ENCODE data around the gene AZIN2.

- no peak for TF ChIP-seq POLR2A (IDR thresholded peaks at IDR 0.05)
- TF ChIP-seq CTCF (IDR thresholded peaks at IDR 0.05): no peak
- no peak for TF ChIP-seq POLR2AphosphoS5 (IDR thresholded peaks at IDR 0.05)
Observed at GRCh38 chr1:33153650-33154049, 72.7 kb downstream of the AZIN2 start.
